ENCODE measurements around the gene ZP4. TPM values are rescaled to one million over a fixed set of nuclear protein-coding genes. Genes with fewer than 3 reads are reported as not detected.

ZP4 gene
- total RNA-seq, 3 donors from 2014 or later (not counting 1 experiment from before 2014, with no cell fraction given) = not detected

GRCh38 chr1:237838320-237838719 lies 52.4 kb downstream of the ZP4 start:
- Histone ChIP-seq H3K27me3 (ENCODE audit: control insufficient read depth, insufficient read depth, low read length) (no peaks in the 10 kb centered on the region), H3K36me3 (ENCODE audit: control insufficient read depth, insufficient read depth, low read length) (no peaks in the 10 kb centered on the region), H3K4me3 (ENCODE audit: low read length) (no peak overlapping the region), H3K9me3 (ENCODE audit: control insufficient read depth, insufficient read depth, low read length) (peaks cover 6% of the 10 kb centered on the region), H3K4me1 (ENCODE audit: control insufficient read depth, insufficient read depth, low read length) (no peaks in the 10 kb centered on the region), H3K27ac (ENCODE audit: low read length) (no peak overlapping the region)
- Mint-ChIP-seq H3K4me1 (no peaks in the 10 kb centered on the region), H3K27me3 (ENCODE audit: low read depth in 2 of 2) (no peaks in the 10 kb centered on the region), H3K4me3 (no peak overlapping the region), H3K36me3 (no peaks in the 10 kb centered on the region), H3K9me3 (no peaks in the 10 kb centered on the region), H3K27ac (no peak overlapping the region)
- WGBS (ENCODE audit: insufficient coverage) = 66% methylated on average over 2 of the region's 3 CpGs
- intact Hi-C loops (cut with micrococcal nuclease) = no loop called here
- TF ChIP-seq CTCF (IDR thresholded peaks at IDR 0.05) = no peak
- DNase-seq = no peak
- no peak for ATAC-seq

- Mint-ChIP-seq H3K36me3 (no peaks in the 10 kb centered on the region), H3K4me1 (no peaks in the 10 kb centered on the region), H3K9me3 (no peaks in the 10 kb centered on the region), H3K27me3 (ENCODE audit: low read depth in 2 of 2) (no peaks in the 10 kb centered on the region), H3K4me3 (no peak overlapping the region), H3K27ac (no peak overlapping the region)
- no peak overlapping the region for H3K27ac ChIP-seq (ENCODE audit: low read length)
- intact Hi-C loops (cut with micrococcal nuclease) = no loop called here
- 62% methylated on average over 1 of the region's 3 CpGs for WGBS (ENCODE audit: insufficient coverage)
- peaks cover 5% of the 10 kb centered on the region for H3K9me3 ChIP-seq (ENCODE audit: control insufficient read depth, insufficient read depth, low read length)
- ATAC-seq (no peak), DNase-seq (no peak)
- H3K4me1 ChIP-seq (ENCODE audit: control insufficient read depth, insufficient read depth, low read length) = no peaks in the 10 kb centered on the region
- TF ChIP-seq CTCF (IDR thresholded peaks at IDR 0.05) = no peak
- no peaks in the 10 kb centered on the region for H3K27me3 ChIP-seq (ENCODE audit: control insufficient read depth, insufficient read depth, low read length)
- H3K36me3 ChIP-seq (ENCODE audit: control insufficient read depth, insufficient read depth, low read length) = no peaks in the 10 kb centered on the region
- H3K4me3 ChIP-seq (ENCODE audit: low read length) = no peak overlapping the region
These were observed 56.3 kb downstream of the ZP4 start for GRCh38 chr1:237834461-237834860.

GRCh38 chr1:237834048-237834447 lies 56.7 kb downstream of the ZP4 start:
- Histone ChIP-seq H3K27me3 (ENCODE audit: control insufficient read depth, insufficient read depth, low read length) (no peaks in the 10 kb centered on the region), H3K27ac (ENCODE audit: low read length) (no peak overlapping the region), H3K4me3 (ENCODE audit: low read length) (no peak overlapping the region), H3K4me1 (ENCODE audit: control insufficient read depth, insufficient read depth, low read length) (no peaks in the 10 kb centered on the region), H3K9me3 (ENCODE audit: control insufficient read depth, insufficient read depth, low read length) (peaks cover 2% of the 10 kb centered on the region), H3K36me3 (ENCODE audit: control insufficient read depth, insufficient read depth, low read length) (no peaks in the 10 kb centered on the region)
- H3K9me3 Mint-ChIP-seq = no peaks in the 10 kb centered on the region
- DNase-seq = no peak
- TF ChIP-seq CTCF (IDR thresholded peaks at IDR 0.05) = no peak
- no peaks in the 10 kb centered on the region for H3K27me3 Mint-ChIP-seq (ENCODE audit: low read depth in 2 of 2)
- no peaks in the 10 kb centered on the region for H3K4me1 Mint-ChIP-seq
- WGBS (ENCODE audit: insufficient coverage) = 80% methylated on average over 1 of the region's 3 CpGs
- no peak overlapping the region for H3K4me3 Mint-ChIP-seq
- intact Hi-C loops (cut with micrococcal nuclease) = no loop called here
- no peak overlapping the region for H3K27ac Mint-ChIP-seq
- ATAC-seq = no peak
- no peaks in the 10 kb centered on the region for H3K36me3 Mint-ChIP-seq

- intact Hi-C loops (cut with micrococcal nuclease) = no loop called here
- Mint-ChIP-seq H3K4me3 (no peak overlapping the region), H3K36me3 (no peaks in the 10 kb centered on the region), H3K27me3 (ENCODE audit: low read depth in 2 of 2) (no peaks in the 10 kb centered on the region), H3K4me1 (no peaks in the 10 kb centered on the region), H3K9me3 (no peaks in the 10 kb centered on the region), H3K27ac (no peak overlapping the region)
- ATAC-seq (no peak), DNase-seq (no peak)
- Histone ChIP-seq H3K27ac (ENCODE audit: low read length) (no peak overlapping the region), H3K4me1 (ENCODE audit: control insufficient read depth, insufficient read depth, low read length) (no peaks in the 10 kb centered on the region), H3K36me3 (ENCODE audit: control insufficient read depth, insufficient read depth, low read length) (no peaks in the 10 kb centered on the region), H3K9me3 (ENCODE audit: control insufficient read depth, insufficient read depth, low read length) (no peaks in the 10 kb centered on the region), H3K4me3 (ENCODE audit: low read length) (no peak overlapping the region), H3K27me3 (ENCODE audit: control insufficient read depth, insufficient read depth, low read length) (no peaks in the 10 kb centered on the region)
- 76% methylated on average over 6 of the region's 7 CpGs for WGBS (ENCODE audit: insufficient coverage)
- no peak for TF ChIP-seq CTCF (IDR thresholded peaks at IDR 0.05)
These were observed 57.9 kb downstream of the ZP4 start for GRCh38 chr1:237832858-237833257.

Data from natural killer cell (primary cell).